HL-60 (cell line): Measurements from ENCODE around the gene ZNF692.

Experiments
- GABPA ChIP-seq: IDR thresholded peaks from 2 replicates; pipeline ENCODE4 v1.6.1; 2012; ENCODE audit warnings: low read depth
- TF ChIP-seq, protein P1 (sequence below): IDR thresholded peaks from one replicate; pipeline ENCODE4 v1.5.1; 2011; ENCODE audit warnings: low read length, control low read depth, inconsistent platforms; ENCODE audit not compliant: insufficient read depth

DNA sequence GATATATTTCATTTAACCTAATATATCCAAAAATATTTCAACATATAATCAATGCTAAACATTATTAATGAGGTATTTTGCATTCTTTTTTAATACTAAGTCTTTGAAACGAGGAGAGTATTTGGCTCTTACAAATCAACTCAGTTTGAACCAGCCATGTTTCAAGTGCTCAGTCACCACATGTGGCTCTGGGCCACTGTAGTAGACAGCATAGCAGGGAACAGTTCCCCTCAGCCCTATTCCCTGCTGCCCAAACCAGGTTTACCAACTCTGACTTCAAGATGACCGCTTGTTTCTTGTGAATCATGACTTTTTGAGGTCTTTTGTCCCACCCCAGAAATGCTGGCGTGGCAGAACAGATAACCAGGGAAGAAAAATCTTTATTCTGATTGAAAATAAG lies 15.2 kb downstream of the ZNF692 start:
- TF ChIP-seq, protein P1, sequence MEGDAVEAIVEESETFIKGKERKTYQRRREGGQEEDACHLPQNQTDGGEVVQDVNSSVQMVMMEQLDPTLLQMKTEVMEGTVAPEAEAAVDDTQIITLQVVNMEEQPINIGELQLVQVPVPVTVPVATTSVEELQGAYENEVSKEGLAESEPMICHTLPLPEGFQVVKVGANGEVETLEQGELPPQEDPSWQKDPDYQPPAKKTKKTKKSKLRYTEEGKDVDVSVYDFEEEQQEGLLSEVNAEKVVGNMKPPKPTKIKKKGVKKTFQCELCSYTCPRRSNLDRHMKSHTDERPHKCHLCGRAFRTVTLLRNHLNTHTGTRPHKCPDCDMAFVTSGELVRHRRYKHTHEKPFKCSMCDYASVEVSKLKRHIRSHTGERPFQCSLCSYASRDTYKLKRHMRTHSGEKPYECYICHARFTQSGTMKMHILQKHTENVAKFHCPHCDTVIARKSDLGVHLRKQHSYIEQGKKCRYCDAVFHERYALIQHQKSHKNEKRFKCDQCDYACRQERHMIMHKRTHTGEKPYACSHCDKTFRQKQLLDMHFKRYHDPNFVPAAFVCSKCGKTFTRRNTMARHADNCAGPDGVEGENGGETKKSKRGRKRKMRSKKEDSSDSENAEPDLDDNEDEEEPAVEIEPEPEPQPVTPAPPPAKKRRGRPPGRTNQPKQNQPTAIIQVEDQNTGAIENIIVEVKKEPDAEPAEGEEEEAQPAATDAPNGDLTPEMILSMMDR, result no peak
- no peak for TF ChIP-seq GABPA
